IMR-90 (cell line): ENCODE data around the gene LYRM4. TPM values are rescaled to one million over a fixed set of nuclear protein-coding genes. Genes with fewer than 3 reads are reported as not detected.
A peak's percentile ranks its signal among the peaks of the same experiment; 100 is the strongest.

ENCODE experiments used
- ATAC-seq: fragments of 200-7000 bp; cut with Tn5 transposase; 2 replicates; pipeline ENCODE4 v1.9.1; 2020; ENCODE audit warnings: low read depth, mild to moderate bottlenecking, moderate library complexity
- BruUV-seq: library from RNA; stranded (reverse); fragments of 400-500 nt; replicated peaks from 2 replicates; lab custom pipeline; 2021; lab: Mats Ljungman, UMichigan
- CTCF ChIA-PET: fragments of 300-600 bp; formaldehyde crosslinking; extraction: SDS; loops from one replicate; lab custom pipeline; 2021; ENCODE audit warnings: antibody characterized with exemption; lab: Yijun Ruan, JAX
- POLR2A ChIA-PET: fragments of 300-600 bp; sonication (Branson Sonifier 250); formaldehyde crosslinking; loops from one replicate; lab custom pipeline; 2022; ENCODE audit warnings: antibody characterized with exemption; ENCODE audit not compliant: unreplicated experiment; lab: Charles Lee
- DNase-seq: peaks from one replicate; pipeline ENCODE4 v3.0.0; 2013
- H2AFZ ChIP-seq: replicated peaks from 2 replicates; pipeline ENCODE3; 2013; ENCODE audit warnings: low read length, mild to moderate bottlenecking; ENCODE audit not compliant: poor library complexity
- H2AK5ac ChIP-seq: 2 replicates; pipeline ENCODE4 v1.6.1; 2013; ENCODE audit warnings: low read depth, low read length, inconsistent platforms
- H2AK9ac ChIP-seq: replicated peaks from 2 replicates; pipeline ENCODE3; 2013; ENCODE audit warnings: mild to moderate bottlenecking, low read depth, low read length, moderate library complexity; ENCODE audit not compliant: poor library complexity
- H2BK120ac ChIP-seq: 2 replicates; pipeline ENCODE4 v1.6.1; 2013; ENCODE audit warnings: low read depth, low read length, inconsistent platforms
- H2BK15ac ChIP-seq: 3 replicates; pipeline ENCODE4 v1.6.1; 2013; ENCODE audit warnings: low read depth, low read length, inconsistent platforms
- H2BK20ac ChIP-seq: 2 replicates; pipeline ENCODE4 v1.6.1; 2013; ENCODE audit warnings: low read depth, mild to moderate bottlenecking, inconsistent platforms, low read length, moderate library complexity
- H2BK5ac ChIP-seq: 2 replicates; pipeline ENCODE4 v1.6.1; 2013; ENCODE audit warnings: mild to moderate bottlenecking, low read depth, low read length, inconsistent platforms; ENCODE audit not compliant: poor library complexity, severe bottlenecking
- H3K14ac ChIP-seq: replicated peaks from 2 replicates; pipeline ENCODE4 v1.6.1; 2013; ENCODE audit warnings: low read depth, low read length, inconsistent platforms
- H3K18ac ChIP-seq: 2 replicates; pipeline ENCODE4 v1.6.1; 2013; ENCODE audit warnings: low read depth, low read length, control low read depth
- H3K23ac ChIP-seq: 2 replicates; pipeline ENCODE4 v1.6.1; 2013; ENCODE audit warnings: low read depth, low read length, inconsistent platforms
- H3K27ac ChIP-seq: 2 replicates; pipeline ENCODE4 v1.5.1; 2013; ENCODE audit warnings: mild to moderate bottlenecking, control low read depth, low read length; ENCODE audit not compliant: insufficient read depth
- H3K27me3 ChIP-seq: 2 replicates; pipeline ENCODE4 v1.6.1; 2013; ENCODE audit warnings: low read length; ENCODE audit not compliant: control insufficient read depth, insufficient read depth
- H3K36me3 ChIP-seq: 2 replicates; pipeline ENCODE4 v1.6.1; 2013; ENCODE audit warnings: low read length, mixed read lengths; ENCODE audit not compliant: control insufficient read depth, insufficient read depth
- H3K4ac ChIP-seq: 2 replicates; pipeline ENCODE4 v1.6.1; 2013; ENCODE audit warnings: low read depth, low read length, inconsistent platforms
- H3K4me1 ChIP-seq: 2 replicates; pipeline ENCODE4 v1.6.1; 2013; ENCODE audit warnings: low read length, mixed read lengths; ENCODE audit not compliant: control insufficient read depth, insufficient read depth
- H3K4me2 ChIP-seq: 2 replicates; pipeline ENCODE4 v1.6.1; 2013; ENCODE audit warnings: low read depth, mild to moderate bottlenecking, control low read depth, low read length, moderate library complexity
- H3K4me3 ChIP-seq: 2 replicates; pipeline ENCODE4 v1.5.1; 2013; ENCODE audit warnings: low read depth, mild to moderate bottlenecking, control low read depth, low read length, moderate library complexity; ENCODE audit not compliant: insufficient read depth
- H3K56ac ChIP-seq: 2 replicates; pipeline ENCODE4 v1.6.1; 2013; ENCODE audit warnings: low read length, inconsistent platforms; ENCODE audit not compliant: insufficient read depth; ENCODE audit errors: extremely low read depth
- H3K79me1 ChIP-seq, 2 experiments: 2 replicates each; pipeline ENCODE4 v1.6.1; 2013; ENCODE audit warnings: low read length in 2 of 2, inconsistent platforms in 1 of 2, low read depth in 1 of 2
- H3K9ac ChIP-seq: 2 replicates; pipeline ENCODE4 v1.6.1; 2013; ENCODE audit warnings: low read depth, low read length, control low read depth
- H3K9me1 ChIP-seq: 2 replicates; pipeline ENCODE4 v1.6.1; 2013; ENCODE audit warnings: low read length, inconsistent platforms; ENCODE audit not compliant: insufficient read depth
- H3K9me3 ChIP-seq: 2 replicates; pipeline ENCODE4 v1.6.1; 2013; ENCODE audit warnings: low read length; ENCODE audit not compliant: control insufficient read depth, insufficient read depth
- H4K20me1 ChIP-seq: 2 replicates; pipeline ENCODE4 v1.6.1; 2013; ENCODE audit warnings: low read length, inconsistent platforms; ENCODE audit not compliant: insufficient read depth
- H4K5ac ChIP-seq: 2 replicates; pipeline ENCODE4 v1.6.1; 2013; ENCODE audit warnings: mild to moderate bottlenecking, low read depth, low read length, control low read depth
- H4K8ac ChIP-seq, 2 experiments: 2 replicates each; pipeline ENCODE4 v1.6.1; 2013; ENCODE audit warnings: low read depth in 2 of 2, low read length in 2 of 2, control low read depth in 1 of 2, inconsistent platforms in 1 of 2
- H4K91ac ChIP-seq: 2 replicates; pipeline ENCODE4 v1.6.1; 2013; ENCODE audit warnings: low read depth, low read length, inconsistent platforms; ENCODE audit not compliant: insufficient read depth
- MAFK ChIP-seq: IDR thresholded peaks from 2 replicates; pipeline ENCODE4 v1.6.1; 2012; ENCODE audit warnings: low read depth, low read length, improper control_type of control experiment
- RCOR1 ChIP-seq: IDR thresholded peaks from 2 replicates; pipeline ENCODE4 v1.6.1; 2012; ENCODE audit warnings: mild to moderate bottlenecking, low read length, improper control_type of control experiment; ENCODE audit not compliant: insufficient replicate concordance
- WGBS, 2 experiments: methylation state at CpG; one replicate each; pipeline versions ENCODE4 v1.1.5 to v1.1.7; 2013; ENCODE audit warnings: missing lambda C conversion rate in 2 of 2; ENCODE audit not compliant: insufficient read length in 1 of 2; ENCODE audit errors: extremely low coverage in 2 of 2; 5-methylcytosine and 5-hydroxymethylcytosine counted together
- dilution Hi-C: fragments of 300-500 bp; cut with HindIII; formaldehyde crosslinking; loops from one replicate; pipeline ENCODE4 v1.14.3; 2018; ENCODE audit warnings: low sequenced_read_pairs; ENCODE audit not compliant: unreplicated experiment
- in situ Hi-C: fragments of 300-500 bp; cut with MboI; formaldehyde crosslinking; loops from 3 replicates; pipeline ENCODE4 v1.14.3; 2019; ENCODE audit warnings: low sequenced_read_pairs, inconsistent platforms, mixed read lengths
- intact Hi-C: fragments of 100-400 bp; cut with micrococcal nuclease; formaldehyde crosslinking; loops from 2 replicates; pipeline ENCODE4 v1.10.0; 2022
- polyA plus RNA-seq, 3 experiments: library from polyadenylated mRNA; depleted of rRNA; stranded (reverse); fragments of >200 nt; gene quantifications; 2 replicates each; pipeline ENCODE4 v1.2.3, GENCODE V29; 2012; ENCODE audit warnings: low replicate concordance in 1 of 3
- total RNA-seq: library from RNA; depleted of rRNA; stranded (reverse); fragments of >200 nt; gene quantifications from 2 replicates; pipeline ENCODE4 v1.2.3, GENCODE V29; 2012

LYRM4 gene
- total and polyA plus RNA-seq, 2 of the 4 experiments (the other 2 are of a cell fraction): 11.5 to 26.6 TPM

DNA sequence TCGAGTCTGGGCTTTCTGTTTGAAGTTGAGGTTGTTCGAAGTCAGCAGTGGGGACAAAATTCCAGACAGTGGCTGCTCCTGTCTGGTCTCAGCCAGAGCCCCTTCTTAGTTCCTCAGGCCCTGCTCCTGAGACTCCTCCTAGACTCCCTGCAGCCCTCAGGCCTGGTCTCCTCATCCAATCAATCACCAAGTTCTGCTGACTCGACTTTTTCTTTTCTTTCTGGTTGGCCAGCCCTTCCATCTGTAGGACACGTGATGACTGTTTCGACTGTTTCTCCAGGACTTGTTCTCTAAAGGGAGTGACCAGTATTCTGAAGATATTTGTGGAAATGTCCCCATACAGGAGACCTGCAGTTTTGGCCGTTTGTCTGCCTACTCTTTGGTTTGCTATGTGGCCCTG, 156.1 kb downstream of the LYRM4 start:
- Histone ChIP-seq H3K56ac (no peak overlapping the region), H3K36me3 (no peaks in the 10 kb centered on the region), H2BK20ac (no peak overlapping the region), H2BK15ac (no peak overlapping the region), H3K4ac (no peak overlapping the region), H3K18ac (no peak overlapping the region), H2AFZ (no peak overlapping the region), H4K91ac (no peak overlapping the region), H3K27me3 (peaks cover 5% of the 10 kb centered on the region), H4K5ac (no peak overlapping the region), H3K9me3 (no peaks in the 10 kb centered on the region), H2AK5ac (no peak overlapping the region), H3K4me1 (no peaks in the 10 kb centered on the region), H3K23ac (no peak overlapping the region), H3K14ac (no peak overlapping the region), H3K9ac (no peak overlapping the region), H3K27ac (no peak overlapping the region), H3K79me1 (no peaks in the 10 kb centered on the region), H3K9me1 (no peaks in the 10 kb centered on the region), H4K8ac (no peak overlapping the region), H3K4me3 (no peak overlapping the region), H2AK9ac (no peak overlapping the region), H4K20me1 (0 out of 2 replicates have a peak, but pooled peaks cover 4% of the 10 kb centered on the region), H2BK5ac (no peak overlapping the region), H3K4me2 (no peak overlapping the region), H2BK120ac (no peak overlapping the region)
- intact Hi-C loops (no loop called here), in situ Hi-C loops (no loop called here), dilution Hi-C loops (no loop called here)
- no CpG with 5 or more reads among the region's 6 CpGs for WGBS, 2 experiments
- POLR2A ChIA-PET: no interaction called here
- DNase-seq: no peak
- CTCF ChIA-PET: no interaction called here
- no TSS peak for BruUV-seq
- no peak for ATAC-seq
- no peak for TF ChIP-seq RCOR1
- peak; percentile 91 for TF ChIP-seq MAFK
